GM18861 (cell line): ENCODE measurements around the gene RTN4RL1.
"Not testable (repeated sequence)": the region's sequence is repeated elsewhere in the genome, so short reads cannot be mapped to it uniquely, and the experiment has no call there.

Source experiments
- ATAC-seq: cut with Tn5 transposase; IDR thresholded peaks from one replicate; pipeline ENCODE4 v1.9.1; 2021; ENCODE audit not compliant: unreplicated experiment

Gene RTN4RL1

DNA sequence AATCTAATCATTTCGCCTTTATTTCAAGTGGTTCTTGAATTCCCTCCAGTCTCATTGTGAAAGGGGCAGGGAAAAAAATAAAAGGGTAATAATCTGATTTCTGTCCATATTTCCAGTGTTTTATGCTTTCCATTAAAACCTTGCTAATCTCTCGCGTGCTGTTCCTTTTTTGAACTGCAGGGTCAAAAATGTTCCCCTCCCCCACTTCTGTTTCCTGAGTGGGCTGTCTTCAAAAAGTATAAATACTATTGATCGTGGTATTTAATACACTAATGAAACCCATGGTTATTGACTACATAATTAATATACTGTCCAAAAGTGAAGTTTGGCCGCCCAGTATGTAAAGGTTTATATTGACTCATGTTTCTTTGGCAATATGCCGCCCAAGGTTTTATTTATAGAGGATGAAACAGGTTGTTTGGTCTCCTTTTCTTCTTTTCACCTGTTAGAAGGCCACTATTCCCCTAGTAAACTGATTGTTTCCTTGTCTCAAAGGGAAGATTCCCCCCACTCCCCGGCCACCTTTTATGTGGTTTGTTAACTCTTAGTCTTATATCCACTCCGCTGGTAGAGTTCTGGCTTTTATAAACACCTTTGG lies 125.6 kb downstream of the RTN4RL1 start:
- no peak for ATAC-seq

DNA sequence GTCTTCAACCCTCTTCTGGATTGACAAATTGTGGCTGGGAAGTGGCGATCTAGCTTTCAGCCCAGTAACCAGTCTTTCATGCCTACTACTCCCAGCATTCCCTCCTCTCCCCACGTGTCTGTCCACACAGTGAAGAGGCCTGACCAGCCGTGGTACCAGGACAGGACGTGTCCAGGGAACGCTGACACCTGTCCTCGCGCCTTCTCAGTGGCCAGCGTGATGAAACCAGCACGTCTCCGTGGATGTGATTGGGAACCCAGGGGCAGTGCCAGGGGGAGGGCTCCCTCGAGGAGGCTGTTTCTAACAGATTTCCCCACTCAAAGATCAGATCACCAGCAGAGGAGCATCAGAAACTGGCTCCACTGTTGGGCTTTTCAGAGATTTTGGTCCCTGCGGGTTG lies 126.3 kb downstream of the RTN4RL1 start:
- ATAC-seq: no peak

DNA sequence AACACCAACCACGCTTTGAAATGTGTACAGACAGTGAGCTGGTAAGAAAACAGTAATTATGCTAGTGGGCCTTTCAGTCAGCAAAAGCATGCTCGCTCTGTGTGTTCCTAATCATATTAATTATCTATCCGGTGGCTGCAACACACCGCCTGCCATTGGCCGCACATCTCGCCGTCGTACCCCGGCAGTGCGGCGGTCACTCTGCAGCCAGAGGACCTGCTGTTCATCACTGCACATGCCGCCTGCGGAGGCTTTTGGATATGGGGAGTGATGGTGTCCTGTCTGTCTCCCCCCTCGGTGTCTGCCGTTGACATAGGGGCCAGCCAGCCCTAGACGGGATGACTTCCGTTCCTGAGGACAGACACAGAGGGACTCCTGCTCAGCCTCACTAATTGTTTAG lies 126.8 kb downstream of the RTN4RL1 start:
- ATAC-seq: no peak

DNA sequence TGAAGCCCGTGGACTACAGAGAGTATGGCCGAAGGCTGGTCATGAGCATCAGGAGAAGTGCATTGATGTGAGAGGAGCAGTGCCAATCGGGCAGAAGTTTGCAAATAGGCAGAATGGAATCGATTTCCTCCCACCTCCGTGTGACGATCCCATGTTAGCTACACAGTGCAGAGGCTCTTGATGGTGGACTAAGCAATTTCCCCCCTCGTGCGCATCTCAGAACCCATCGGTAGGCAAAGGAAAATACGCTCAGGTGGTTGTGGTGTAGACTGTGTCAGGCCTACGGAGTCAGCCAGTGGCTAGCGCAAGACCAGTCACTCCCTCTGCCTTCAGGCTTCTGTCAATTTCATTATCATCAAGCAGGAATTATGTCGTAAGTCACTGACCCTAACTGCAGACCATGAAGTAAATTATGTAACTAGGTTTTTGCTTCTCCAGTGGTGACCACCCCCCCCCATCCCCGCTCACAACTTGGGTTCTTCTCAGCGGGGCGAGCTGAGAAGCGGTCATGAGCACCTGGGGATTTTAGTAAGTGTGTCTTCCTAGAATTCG lies 128.0 kb downstream of the RTN4RL1 start:
- ATAC-seq: no peak

DNA sequence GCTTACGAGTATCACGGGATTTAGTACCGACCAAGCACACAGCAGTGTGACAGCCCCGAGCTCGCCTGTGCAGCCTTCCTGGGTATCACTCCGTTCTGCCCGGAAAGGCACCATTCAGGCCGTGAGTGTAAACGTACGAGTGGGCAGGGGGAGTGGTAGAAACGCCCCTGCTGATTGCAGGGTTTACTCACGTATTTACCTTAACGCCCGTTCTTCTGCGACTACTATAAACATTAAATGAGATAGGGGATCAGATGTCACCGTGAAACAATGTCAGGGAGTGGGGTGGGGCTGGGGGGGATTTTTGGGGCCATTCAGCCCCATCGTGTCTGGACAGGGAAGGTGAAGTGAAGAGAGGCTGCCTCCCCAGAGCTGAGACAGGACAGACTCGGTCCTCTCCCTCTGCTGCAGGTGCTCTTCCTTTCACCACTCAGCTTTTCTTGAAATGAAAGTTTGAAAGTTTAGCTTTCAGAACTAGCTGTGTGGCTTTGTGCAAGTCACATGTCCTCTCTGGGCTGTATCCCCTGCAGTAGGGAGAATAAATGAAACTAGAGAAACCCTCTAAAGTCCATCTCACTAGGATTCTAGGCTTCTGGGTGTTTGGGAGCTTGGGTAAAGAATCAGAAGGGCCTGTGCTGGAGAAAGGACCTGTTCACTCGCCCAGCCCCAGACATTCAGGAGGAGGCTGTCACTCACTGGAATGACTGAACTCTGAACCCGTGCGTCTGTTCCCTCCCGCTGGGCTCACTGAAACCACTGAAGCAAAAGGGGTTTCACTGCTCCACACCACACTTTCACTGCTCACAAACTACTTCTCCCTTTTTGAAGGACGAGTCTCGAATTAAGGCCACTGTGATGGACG lies 128.7 kb downstream of the RTN4RL1 start:
- no peak for ATAC-seq

DNA sequence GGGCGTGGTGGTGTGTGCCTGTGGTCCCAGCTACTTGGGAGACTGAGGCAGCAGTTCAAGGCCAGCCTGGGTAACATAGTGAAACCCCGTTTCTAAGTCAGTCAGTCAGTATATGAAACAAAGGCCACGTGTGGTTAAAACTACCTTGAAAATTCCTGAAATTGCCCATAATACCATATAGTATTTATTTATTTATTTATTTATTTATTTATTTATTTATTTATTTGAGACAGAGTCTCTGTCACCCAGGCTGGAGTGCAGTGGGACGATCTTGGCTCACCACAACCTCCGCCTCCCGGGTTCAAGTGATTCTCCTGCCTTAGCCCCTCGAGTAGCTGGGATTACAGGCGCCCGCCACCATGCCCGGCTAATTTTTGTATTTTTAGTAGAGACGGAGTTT lies 129.7 kb downstream of the RTN4RL1 start:
- not testable (repeated sequence) for ATAC-seq

DNA sequence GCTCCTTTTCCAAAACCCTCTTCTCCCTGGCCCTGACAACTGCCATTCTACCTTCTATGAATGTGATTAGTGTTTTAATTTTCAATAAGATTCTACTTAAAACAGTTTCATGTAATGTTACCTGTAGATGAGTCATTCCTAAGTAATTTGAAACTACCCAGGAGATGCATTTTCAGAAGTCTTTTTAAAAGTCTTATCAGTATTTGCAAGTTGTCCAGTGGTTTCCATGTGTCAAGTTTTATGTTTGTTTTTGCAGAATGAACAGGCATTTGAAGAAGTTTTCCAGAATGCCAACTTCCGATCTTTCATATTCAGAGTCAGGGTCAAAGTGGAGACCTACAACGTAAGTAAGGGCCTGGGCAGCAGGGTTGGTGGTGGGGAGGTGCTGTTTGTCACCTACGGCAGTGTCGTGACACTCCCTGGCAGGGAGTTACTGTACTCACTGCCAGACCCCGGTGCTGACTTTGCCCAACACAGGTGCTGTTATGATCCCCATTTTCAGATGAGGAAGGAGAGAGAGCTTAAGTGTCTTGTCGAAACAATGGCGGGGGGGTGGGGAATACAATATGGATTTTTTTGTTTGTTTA lies 130.3 kb downstream of the RTN4RL1 start:
- no peak for ATAC-seq

DNA sequence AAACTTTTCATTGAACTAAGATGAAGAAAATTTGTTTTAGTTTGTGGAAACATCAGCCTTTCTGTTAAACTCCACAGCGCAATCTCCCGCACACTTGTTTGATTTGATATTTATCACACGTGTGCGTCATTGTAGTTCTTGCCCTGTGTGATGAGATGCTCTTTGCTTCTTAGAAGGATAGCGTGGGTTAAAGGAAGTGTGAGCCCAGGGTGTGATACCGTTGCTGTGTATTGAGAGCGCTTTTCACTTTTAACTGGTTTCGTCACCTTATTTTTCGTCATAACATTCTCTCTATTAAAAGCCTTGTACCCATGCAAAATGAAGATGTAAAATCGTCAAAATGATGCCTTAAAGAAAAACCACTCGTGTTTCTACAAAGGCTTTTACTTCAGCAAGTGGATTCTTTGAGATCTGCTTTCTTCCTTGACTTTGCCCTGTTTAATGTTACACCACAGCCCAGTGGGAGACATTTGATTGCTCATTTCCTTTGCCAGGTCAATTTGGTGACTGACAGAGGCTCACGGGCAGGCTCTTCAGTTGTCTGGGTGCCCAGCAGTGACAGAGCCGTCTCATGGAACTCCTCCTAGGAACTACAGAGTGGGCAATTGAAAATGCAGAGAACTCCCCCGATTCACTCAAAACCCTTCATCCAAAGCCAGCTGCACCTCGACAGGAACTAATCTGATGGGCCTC lies 134.2 kb downstream of the RTN4RL1 start:
- ATAC-seq: no peak

DNA sequence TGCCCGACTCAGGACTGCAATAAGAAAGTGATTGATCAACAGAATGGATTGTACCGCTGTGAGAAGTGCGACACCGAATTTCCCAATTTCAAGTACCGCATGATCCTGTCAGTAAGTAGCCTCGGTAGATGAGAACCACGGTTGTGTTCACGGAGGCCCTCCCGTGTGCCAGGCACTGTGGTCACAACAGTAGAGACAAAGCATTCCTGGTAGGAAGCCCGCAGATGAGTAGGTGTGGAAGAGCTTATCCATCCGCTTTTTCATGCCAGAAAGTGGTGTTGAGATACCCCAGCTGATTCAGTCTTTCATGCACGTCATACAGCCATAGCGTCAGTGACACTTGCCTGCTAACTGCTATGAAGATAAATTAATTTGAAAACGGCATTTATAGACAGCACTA lies 136.4 kb downstream of the RTN4RL1 start:
- no peak for ATAC-seq
